CD4-positive, alpha-beta T cell treated with Interleukin-21 for 1 hour (primary cell): Measurements from ENCODE around the gene TM4SF18.

Experiments
- DNase-seq: peaks from one replicate; pipeline ENCODE4 v3.0.0-alpha.2; 2020

The TM4SF18 gene

DNA sequence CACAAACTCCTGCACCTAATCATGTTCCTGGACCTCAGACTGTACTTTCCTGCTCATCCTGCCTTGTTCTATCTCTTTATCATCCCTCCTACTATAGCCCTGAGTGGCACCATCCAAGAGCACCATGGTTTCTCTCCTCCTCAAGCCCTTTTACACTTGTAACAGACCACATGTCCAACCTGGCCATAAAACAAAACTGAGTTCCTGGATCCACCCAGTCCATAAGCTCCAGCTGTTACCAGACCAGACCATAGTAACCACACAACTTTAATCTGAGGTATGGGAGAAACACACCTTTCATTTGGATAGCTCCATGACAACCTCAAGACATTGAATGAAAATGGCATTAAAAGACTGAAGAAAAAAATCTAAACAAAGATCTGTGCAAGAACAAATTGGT, 9.1 kb downstream of the TM4SF18 start:
- no peak for DNase-seq

DNA sequence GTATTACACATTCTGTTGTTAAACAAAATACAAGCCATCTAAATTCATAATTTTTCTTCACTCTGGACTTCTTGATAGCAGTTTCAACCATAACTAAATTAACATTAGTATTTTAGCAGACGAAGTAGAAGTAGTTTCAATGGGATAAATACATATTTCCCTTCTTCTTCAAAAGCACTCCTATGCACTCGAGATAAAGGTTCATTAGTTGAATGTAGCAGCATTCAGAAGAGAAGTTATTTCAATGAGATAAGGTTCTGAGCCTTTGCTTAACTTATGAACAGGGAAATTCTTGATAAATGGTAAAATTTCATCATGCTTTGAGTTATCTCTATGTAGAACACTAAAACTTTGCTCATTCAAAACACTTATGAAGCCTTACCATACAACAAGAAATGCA, 11.8 kb downstream of the TM4SF18 start:
- DNase-seq: no peak

DNA sequence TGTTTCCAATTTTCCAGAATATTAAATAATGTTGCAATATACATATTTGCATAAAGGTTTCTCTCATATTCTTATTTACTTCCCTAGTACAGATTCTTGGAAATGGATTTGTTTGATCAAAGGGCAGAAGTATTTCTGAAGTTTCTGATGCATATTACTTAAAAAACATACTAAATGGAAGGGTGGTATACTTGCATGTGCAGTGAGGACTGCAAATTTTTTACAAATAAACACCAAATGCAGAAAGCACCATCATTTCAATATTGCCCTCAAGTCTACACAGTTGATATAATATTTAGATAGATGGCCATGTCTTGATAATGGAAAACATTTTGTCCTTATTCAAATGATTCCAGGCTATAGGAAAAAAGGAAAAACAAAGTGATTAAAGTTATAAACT, 12.3 kb downstream of the TM4SF18 start:
- DNase-seq: no peak

DNA sequence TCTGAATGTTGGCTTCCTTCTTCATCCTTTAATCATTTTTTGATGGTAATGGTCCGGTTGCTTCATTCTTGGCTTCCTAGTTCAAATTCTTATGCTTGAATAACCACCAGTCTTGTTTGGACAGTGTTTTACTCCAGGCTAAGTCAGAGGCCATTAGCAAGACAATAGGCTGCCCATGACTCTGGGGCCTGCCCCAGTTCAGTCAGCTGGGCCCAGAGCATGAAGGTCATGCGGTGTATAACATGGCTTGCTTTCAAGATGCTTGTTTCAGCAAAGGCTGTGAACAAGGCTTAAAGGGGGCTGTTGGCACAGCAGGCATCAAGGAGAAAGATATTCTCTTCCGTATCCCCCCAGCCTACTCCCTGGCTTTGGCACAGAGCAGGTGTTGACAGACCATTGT, 13.7 kb downstream of the TM4SF18 start:
- no peak for DNase-seq

DNA sequence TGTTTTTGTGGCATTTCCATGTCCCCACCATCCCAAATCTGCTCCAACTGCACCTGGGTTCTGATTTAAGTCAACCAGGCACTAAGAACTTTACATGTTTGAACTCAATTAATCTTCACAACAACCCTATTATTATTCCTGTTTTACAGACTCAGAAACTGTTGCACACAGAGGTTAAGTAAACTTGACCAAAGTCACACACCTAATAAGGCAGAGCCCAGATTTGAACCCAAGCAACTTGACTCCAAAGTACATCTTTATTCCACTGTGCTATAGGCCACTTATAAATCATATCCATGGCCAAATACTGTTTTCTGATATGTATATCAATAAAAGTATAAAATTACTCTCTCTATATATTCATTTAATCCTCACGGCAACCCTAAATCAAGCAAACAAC, 16.4 kb downstream of the TM4SF18 start:
- DNase-seq: no peak

DNA sequence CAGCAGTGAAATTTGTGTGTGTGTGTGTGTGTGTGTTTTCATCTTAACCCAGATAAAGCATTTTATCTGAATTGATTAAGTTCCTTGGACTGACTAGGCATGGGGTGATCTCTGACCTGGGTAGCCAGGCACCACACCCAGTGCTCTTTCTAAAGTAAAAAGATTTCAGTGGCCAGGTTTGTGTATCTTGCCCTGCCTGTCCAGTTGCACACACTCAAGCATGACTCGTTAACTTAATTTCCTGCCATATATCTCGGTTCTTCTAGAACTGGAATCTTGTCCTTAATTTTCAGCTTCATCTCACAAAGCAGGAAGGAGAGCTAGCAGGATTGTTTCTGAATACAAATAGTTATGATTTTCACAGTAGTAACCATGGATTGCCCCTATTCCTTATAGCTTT, 17.0 kb downstream of the TM4SF18 start:
- no peak for DNase-seq

DNA sequence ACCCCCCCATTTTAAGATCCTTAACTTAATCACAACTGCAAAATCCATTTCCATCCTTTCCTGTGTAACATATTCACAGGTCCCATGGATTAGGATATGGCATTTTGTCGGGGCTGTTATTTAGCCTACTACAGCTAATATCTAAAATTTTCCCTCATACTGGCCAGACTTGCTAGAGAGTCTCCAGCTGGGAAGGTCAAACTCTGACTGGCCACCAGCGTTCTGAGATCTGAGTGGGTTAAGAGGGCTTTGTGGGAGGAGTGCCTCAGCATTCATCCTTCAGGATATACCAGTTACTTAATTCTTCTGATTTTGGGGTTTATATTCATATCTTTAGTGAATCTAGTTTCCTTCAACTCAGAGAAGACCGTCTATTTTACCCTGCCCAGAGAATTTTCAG, 17.7 kb downstream of the TM4SF18 start:
- no peak for DNase-seq

DNA sequence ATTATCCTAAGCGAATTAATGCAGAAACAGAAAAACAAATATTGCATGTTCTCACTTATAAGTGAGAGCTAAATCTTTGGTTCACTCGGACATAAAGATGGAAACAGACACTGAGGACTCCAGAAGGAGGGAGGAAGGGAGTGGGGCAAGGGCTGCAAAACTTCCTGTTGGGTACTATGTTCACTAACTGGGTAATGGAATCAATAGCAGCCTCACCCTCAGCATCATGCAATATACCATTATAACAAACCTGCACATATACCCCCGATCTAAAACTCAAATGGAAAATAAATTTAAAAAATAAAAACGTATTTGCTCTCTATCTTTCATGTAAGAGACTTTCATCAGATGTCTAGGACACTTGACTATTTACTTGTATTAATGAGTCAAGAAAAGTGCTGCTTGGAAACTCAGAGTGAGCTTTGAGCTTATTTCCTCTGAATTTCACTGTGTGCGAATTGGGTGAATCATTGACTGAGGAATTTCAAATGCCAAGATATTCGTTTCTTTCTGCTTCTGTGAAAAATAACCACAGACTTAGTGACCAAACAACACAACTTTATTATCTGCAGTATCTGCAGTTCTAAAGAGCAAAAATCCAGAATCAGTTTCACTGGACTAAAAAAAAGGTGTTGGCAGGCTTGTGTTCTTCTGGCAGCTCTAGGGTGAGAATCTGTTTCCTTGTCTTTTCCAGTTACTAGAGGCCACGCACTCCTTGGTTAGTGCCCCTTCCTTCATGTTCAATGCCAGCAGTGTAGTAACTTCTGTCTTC, 18.4 kb downstream of the TM4SF18 start:
- DNase-seq: no peak

DNA sequence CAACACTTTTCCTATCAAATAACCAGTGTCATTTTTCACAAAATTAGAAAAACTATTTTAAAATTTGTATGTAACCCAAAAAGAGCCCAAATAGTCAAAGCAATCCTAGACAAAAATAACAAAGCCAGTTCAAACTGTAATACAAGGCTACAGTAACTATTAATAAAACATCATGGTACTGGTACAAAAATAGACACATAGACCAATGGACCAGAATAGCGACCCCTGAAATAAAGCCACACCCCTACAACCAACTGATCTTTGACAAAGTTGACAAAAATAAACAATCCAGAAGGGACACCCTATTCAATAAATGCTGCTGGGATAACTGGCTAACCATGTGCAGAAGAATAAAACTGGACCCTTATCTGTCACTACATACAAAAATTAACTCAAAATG, 19.9 kb downstream of the TM4SF18 start:
- no peak for DNase-seq

DNA sequence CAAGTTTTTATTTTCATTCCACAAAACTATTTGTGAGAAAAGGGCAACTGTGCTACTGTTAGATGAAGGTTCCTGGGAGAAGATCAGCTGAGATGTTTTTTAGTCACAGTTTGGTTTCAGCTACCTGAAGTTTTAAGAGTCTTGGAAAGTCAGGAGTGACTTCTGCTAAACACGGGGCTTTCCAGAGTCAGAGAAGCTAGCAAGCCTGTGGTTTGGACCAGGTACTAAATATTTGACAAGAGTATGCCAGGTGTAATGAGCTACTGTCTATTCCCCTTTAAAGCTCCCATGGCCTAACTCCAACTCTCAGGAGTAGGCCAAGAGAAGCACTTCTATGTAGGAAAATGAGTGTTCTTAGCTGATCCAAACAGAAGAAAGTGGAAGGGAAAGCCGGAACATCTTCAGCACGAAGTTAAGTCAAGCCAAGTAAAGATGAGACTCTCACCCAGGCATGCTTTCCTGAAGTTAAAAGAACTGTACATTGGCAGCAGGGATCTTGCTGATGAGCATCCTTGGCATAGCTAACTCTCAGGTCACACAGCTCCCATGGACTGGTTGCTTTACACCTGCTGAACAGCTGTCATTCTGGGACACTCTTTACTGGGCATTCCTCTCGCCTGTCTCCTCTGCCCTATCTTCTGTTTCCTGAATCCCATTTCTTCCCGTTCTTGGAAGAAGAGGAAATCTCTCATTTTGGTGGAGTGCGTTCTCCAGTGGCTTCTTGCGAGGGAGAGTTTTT, 22.5 kb downstream of the TM4SF18 start:
- DNase-seq: no peak

DNA sequence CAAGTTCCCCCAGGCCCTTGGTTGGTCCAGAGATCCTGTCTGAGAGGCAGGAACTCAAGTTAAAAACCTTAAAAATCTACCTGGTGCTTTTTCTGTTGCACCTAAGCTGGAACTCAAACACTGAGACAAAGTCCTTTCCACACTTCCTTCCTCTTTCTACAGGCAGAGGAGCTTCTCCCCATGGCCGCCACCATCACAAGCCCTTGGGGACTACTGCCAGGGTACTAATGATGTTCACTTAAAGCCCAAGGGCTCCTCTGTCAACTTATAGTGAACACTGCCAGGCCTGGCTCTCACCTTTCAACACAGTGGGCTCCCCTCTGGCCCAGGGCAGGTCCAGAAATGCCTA, 26.0 kb downstream of the TM4SF18 start:
- no peak for DNase-seq

DNA sequence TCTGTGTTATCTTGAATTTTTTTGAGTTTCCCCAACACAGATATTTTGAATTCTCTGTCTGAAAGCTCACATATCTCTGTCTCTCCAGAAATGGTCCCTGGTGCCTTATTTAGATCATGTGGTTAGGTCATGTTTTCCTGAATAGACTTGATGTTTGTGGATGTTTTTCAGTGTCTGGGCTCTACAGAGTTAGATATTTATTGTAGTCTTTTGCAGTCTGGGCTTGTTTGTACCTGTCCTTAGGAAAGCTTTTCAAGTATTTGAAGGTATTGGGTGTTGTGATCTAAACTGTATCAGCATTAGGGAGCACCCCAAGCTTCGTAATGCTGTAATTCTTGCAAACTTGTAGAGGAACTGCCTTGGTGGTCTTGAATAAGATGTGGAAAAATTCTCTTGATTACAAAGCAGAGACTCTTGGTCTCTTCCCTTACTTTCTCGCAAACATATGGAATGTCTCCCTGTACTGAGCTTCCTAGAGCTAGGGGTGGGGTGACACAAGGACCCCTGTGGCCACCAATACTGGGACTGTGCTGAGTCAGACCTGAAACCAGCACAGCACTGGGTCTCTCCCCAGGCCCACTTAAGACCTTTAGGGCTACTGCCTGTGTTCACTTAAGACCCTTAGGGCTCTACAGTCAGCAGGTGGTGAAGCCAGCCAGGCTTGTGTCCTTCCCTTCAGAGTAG, 26.5 kb downstream of the TM4SF18 start:
- no peak for DNase-seq

DNA sequence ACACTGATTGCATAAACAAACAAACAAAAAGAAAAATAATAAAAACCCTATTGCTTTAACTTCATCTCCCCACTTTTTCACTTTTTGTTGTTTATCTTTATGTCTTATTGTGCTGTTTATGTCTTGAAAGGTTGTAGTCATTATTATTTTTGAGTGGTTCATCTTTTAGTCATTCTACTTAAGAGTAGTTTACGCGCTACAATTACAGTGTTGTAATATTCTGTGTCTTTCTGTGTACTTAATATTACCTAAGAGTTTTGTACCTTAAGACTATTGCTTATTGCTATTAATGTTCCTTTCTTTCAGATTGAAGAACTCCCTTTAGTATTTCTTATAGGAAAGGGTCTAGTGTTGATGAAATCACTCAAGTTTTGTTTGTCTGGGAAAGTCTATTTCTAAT, 28.1 kb downstream of the TM4SF18 start:
- DNase-seq: no peak

DNA sequence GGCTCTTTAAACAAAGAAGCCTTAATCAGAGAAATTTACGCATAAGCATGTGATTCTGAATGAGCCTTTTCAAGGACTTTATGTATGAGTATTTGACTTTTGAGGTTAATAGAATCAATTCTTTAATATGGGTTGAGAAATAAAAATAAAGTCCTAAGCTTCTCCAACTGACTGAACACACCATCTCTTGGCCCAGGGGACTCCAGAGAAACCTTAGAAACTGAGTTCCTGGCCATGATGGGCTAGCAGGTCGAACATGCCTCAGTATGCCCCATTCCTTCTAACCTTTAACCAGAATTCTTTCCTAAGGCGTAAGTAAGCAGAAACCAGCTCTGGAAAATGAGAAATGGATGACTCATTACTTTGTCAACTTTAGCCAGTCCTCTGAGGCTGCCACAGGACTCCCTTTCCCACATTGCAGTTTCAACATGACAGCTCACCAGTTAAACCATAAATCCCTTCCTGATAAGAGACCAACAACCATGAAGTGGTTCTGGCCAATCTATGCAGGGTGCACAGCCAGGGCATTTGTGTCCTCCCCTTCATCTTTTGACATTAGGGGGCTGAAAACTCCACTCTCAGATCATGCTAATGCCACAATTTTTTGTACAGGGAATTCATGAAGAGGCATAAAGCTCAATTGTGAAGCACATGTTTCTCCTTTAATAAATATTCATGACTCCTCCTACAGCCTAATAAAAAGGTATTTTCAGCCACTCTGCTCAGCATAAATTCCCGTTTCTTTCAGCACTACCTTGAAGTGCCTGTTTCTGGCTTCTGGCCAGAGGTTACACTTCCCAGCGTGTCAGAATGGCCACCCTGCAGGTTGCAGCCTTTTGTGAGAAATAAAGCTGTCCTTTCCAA, 33.3 kb downstream of the TM4SF18 start:
- DNase-seq: no peak

DNA sequence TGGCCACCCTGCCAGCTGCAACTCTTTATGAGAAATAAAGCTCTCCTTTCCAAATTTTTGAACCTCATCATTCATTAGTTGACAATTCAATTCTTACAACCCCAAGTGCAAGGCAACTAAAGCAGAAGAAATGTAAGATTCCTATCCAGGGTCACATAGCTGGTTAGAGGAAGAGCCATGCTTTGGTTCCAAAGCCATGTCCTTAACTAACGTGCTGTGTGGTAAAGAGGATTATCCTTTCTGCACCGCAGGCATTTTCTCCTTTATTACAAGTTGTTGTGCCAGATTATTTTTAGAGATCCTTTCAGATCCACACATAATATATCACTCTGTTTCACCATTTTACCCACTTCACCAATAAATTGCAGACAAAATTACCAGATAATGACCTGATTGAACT, 36.5 kb downstream of the TM4SF18 start:
- DNase-seq: no peak

DNA sequence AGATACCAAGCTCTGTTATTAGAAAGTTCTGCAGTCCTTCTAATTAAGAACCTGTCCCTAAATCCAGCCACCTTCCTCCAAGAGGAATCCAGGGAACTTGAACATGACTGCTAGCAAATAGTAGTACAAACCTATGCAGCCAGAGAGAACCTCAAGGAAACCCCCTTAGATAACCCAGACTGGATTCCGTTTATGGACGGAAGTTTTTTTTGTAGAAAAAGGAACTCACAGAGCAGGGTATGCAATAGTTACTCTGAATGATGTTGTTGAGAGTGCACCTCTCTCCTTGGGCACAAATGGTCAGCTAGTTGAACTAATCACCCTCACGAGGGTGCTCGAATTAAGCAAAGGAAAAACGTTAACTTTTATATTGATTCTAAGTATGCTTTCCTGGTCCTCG, 40.8 kb downstream of the TM4SF18 start:
- DNase-seq: no peak

DNA sequence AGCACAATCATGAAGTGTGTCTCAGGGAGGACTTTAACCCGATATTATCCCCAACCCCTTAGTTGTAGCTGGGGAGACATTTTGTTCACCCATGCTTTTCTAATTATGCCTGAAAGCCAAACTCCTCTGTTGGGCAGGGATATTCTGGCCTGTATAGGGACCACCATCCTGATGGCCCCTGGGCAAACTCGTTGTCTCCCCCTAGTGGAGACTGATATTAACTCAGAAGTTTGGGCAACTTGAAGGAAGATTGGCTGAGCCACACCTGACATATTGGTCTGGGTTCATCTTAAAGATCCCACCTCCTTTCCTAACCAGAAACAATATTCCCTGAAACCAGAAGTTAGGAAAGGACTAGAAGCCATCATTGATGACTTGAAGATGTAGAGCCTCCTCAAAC, 42.3 kb downstream of the TM4SF18 start:
- DNase-seq: peak; percentile 20

DNA sequence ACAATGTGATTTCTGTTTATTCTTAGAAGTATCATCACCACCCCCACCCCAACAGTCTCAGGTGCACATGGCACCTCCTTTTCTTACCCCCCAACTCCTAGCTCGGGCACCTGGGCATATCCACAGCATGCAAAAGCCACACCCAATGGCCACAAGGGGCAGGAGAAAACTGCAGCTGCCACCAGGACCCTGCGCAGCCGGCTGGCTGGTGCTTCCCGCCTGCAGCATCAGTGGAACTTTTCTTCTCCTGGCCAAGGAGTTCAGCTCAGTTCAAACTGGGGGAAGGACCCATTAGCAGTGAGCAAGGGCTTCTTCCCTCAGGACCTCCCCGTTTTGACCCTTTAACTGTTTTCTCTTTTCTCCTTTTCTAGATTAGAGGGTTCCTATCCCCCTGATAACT, 44.8 kb downstream of the TM4SF18 start:
- DNase-seq: no peak

DNA sequence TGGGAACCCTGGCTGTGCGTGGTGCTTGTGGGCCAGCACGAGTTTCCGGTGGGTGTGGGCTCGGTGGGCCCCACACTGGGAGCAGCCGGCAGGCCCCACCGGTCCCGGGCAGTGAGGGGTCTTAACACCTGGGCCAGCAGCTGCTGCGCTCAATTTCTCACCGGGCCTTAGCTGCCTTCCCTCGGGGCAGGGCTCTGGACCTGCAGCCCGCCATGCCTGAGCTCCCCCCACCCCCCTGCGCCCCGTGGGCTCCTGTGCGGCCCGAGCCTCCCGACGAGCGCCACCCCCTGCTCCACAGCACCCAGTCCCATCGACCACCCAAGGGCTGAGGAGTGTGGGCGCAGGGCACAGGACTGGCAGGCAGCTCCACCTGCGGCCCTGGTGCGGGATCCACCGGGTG, 49.4 kb downstream of the TM4SF18 start:
- no peak for DNase-seq

DNA sequence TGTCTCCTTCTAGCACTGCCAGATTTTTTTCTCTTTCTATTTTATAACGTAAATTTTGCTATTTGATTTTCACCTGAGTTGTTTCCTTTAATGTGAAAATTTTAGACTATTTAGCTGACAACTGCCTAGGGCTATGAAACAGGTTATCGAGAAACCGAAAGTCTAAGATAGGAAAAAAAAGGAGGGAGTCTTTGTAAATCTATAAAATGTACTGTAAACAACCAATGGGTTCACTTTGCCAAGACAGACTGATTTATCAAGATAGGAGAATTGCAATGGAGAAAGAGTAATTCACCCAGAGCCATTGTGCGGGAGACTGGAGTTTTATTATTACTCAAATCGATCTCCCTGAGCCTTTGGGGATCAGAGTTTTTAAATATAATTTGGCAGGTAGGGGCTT, 50.0 kb downstream of the TM4SF18 start:
- DNase-seq: no peak

DNA sequence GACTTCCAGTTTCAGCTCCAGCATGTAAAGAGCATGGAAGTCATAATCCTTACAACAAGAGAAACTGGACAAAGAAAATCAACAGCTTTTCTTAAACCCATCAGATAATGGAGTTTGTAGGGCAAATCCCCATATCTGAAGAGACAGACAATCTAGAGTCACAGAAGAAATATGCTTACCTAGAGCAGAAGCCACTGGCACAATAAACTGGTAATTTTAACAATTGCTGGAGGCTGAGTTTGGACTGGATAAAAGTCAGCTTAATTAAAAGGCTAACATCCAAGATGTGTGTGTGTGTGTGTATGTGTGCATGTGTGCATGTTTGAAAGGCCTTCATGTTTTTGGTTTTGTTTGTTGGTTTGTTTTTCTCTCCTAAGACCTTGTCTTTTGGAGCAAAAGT, 50.6 kb downstream of the TM4SF18 start:
- no peak for DNase-seq

DNA sequence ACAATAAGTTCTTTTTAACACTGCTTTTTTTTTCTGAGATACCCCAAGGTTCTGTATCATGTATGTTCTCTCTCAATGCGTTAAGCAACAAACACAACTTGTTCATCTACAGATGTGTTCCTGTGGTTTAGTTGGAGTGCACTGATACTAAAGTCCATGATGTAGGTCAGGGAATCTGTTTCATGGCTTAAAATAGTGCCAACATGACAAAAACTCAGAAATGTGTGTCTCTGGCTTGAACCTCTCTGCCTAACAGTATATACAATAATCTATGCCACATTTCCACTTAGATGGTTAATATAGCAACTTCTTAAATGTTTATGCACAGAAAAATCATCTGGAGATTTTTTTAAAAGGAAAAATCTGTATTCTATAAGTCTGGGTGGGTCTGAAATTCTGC, 51.1 kb downstream of the TM4SF18 start:
- no peak for DNase-seq

DNA sequence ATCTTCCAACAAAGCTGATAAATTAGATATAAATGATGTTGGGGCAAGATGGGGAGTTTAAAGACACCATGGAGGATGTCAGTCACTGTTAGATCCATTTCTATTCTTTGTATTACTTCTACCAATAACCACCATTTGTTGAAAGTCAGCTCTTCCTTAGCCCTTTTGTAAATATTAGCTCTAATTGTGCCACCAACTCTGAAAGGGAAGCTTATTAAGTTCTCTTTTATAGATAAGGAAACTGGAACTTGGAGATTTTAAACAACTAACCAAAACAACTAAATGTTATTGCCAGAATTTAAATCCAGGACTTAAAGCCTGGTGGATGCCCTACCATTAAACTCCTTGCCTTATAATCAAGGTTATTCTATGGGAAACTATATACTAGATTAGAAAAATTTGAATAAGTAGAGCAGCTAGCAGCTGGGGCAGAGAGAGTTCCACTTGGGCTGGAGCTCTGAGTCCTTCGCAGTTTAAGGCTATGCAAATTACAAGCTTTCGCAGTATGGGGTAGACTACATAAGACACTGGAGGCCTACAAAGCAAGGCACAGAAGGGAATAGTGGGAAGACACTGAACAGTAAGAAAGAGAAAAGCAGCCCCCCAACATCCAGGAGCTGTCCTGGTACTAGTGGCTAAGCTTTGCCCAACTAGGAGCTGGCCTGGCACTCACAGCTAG, 52.6 kb downstream of the TM4SF18 start:
- no peak for DNase-seq
